KMS-11 (cell line): ENCODE data around the gene ANOS1.

Source experiments
- H2AFZ ChIP-seq: fragments of 200-600 bp; sonication (generic); 2 replicates; pipeline ENCODE4 v1.6.1; 2016; ENCODE audit warnings: antibody characterized with exemption, mixed run types, low read depth
- H3K27ac ChIP-seq: fragments of 200-600 bp; sonication (generic); 2 replicates; pipeline ENCODE4 v1.6.1; 2016; ENCODE audit warnings: mild to moderate bottlenecking, mixed run types
- H3K27me3 ChIP-seq: fragments of 200-600 bp; sonication (generic); 2 replicates; pipeline ENCODE4 v1.6.1; 2017; ENCODE audit warnings: mild to moderate bottlenecking, low read depth, mixed run types, moderate library complexity; ENCODE audit not compliant: insufficient read depth
- H3K36me3 ChIP-seq: fragments of 200-600 bp; sonication (generic); 2 replicates; pipeline ENCODE4 v1.6.1; 2017; ENCODE audit warnings: mild to moderate bottlenecking, mixed run types; ENCODE audit not compliant: insufficient read depth
- H3K4me1 ChIP-seq: fragments of 200-600 bp; sonication (generic); 2 replicates; pipeline ENCODE4 v1.6.1; 2016; ENCODE audit warnings: mild to moderate bottlenecking, low read depth, mixed run types; ENCODE audit not compliant: poor library complexity, severe bottlenecking
- H3K4me2 ChIP-seq: fragments of 200-600 bp; sonication (generic); 2 replicates; pipeline ENCODE4 v1.7.0; 2016; ENCODE audit warnings: mild to moderate bottlenecking, mixed run types
- H3K4me3 ChIP-seq: fragments of 200-600 bp; sonication (generic); IDR thresholded peaks from 2 replicates; pipeline ENCODE4 v1.6.1; 2017; ENCODE audit warnings: low read depth, low read length, mixed read lengths; ENCODE audit not compliant: insufficient read depth
- H3K79me2 ChIP-seq: fragments of 200-600 bp; sonication (generic); 2 replicates; pipeline ENCODE4 v1.6.1; 2016; ENCODE audit warnings: low read depth, mixed run types; ENCODE audit not compliant: insufficient read depth
- H3K9ac ChIP-seq: fragments of 200-600 bp; sonication (generic); 2 replicates; pipeline ENCODE4 v1.6.1; 2016; ENCODE audit warnings: mild to moderate bottlenecking, mixed run types
- H4K20me1 ChIP-seq: fragments of 200-600 bp; sonication (generic); 2 replicates; pipeline ENCODE4 v1.6.1; 2016; ENCODE audit warnings: mild to moderate bottlenecking, mixed run types; ENCODE audit not compliant: insufficient read depth
- TF ChIP-seq, protein P1 (sequence below): fragments of 200-600 bp; sonication (generic); conservative IDR thresholded peaks from 2 replicates; pipeline ENCODE4 v1.6.1; 2017; ENCODE audit warnings: low read depth, mild to moderate bottlenecking, antibody characterized with exemption, low read length, moderate library complexity, mixed read lengths

ANOS1 gene

DNA sequence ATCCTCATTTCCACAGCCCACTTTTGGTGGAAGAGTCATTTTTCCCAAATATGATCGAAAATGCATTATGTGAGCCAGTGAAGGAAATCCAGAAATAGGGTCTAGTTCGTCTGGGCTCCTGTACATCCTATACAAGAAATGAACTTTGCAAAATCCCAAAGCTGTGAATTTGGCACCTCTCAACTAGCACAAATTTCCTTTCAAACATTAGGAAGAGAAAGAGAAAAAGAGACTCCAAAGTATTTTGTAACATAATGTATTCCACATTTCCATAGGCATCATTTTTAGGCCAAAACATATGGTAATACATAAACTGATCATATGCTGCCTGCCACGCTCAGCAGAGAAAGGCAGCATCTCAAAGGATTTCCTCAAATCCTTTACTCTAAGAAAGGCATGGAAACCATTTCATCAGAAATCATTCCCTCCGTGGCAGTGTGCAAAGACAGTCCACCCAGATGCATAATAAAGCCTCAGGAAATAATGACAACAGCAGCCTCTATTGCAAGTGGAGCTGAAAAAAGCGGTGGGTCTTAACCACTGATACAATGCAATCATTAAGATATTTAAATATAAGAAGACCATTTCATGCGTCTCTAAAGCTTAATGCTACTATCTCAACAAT is 56.8 kb downstream of the ANOS1 start:
- no peaks in the 10 kb centered on the region for H3K27me3 ChIP-seq
- H3K79me2 ChIP-seq, result no peaks in the 10 kb centered on the region
- TF ChIP-seq, protein P1, sequence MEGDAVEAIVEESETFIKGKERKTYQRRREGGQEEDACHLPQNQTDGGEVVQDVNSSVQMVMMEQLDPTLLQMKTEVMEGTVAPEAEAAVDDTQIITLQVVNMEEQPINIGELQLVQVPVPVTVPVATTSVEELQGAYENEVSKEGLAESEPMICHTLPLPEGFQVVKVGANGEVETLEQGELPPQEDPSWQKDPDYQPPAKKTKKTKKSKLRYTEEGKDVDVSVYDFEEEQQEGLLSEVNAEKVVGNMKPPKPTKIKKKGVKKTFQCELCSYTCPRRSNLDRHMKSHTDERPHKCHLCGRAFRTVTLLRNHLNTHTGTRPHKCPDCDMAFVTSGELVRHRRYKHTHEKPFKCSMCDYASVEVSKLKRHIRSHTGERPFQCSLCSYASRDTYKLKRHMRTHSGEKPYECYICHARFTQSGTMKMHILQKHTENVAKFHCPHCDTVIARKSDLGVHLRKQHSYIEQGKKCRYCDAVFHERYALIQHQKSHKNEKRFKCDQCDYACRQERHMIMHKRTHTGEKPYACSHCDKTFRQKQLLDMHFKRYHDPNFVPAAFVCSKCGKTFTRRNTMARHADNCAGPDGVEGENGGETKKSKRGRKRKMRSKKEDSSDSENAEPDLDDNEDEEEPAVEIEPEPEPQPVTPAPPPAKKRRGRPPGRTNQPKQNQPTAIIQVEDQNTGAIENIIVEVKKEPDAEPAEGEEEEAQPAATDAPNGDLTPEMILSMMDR, result no peak
- H3K4me2 ChIP-seq, result no peak overlapping the region
- H4K20me1 ChIP-seq, result no peaks in the 10 kb centered on the region
- no peak overlapping the region for H2AFZ ChIP-seq
- H3K27ac ChIP-seq, result no peak overlapping the region
- no peak overlapping the region for H3K4me3 ChIP-seq
- no peaks in the 10 kb centered on the region for H3K36me3 ChIP-seq
- H3K9ac ChIP-seq, result no peak overlapping the region
- peaks cover 22% of the 10 kb centered on the region for H3K4me1 ChIP-seq

DNA sequence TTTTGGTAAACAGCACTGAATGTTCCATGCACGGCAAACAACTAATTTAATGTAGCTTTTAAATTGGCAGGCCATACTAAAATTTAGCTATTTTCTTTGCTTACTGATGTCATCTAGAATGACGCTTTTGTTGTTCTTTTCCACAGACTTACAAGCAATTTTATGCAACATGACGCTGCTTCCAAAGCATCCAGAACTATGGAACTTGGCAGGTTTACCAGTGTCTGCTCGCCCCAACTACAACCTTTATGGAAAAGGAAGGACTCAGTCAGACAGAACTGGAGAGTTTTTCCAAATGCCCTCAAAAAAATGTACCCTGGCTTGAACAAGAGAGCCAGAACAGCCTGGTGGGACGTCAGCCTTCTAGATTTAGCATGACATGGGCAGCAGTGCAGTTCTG is 58.7 kb downstream of the ANOS1 start:
- Histone ChIP-seq H3K4me3 (no peak overlapping the region), H3K4me1 (peaks cover 3% of the 10 kb centered on the region), H3K27me3 (no peaks in the 10 kb centered on the region), H2AFZ (no peak overlapping the region), H3K27ac (no peak overlapping the region), H3K4me2 (no peak overlapping the region), H3K9ac (no peak overlapping the region), H3K79me2 (no peaks in the 10 kb centered on the region), H4K20me1 (no peaks in the 10 kb centered on the region), H3K36me3 (no peaks in the 10 kb centered on the region)
- TF ChIP-seq, protein P1, result no peak

DNA sequence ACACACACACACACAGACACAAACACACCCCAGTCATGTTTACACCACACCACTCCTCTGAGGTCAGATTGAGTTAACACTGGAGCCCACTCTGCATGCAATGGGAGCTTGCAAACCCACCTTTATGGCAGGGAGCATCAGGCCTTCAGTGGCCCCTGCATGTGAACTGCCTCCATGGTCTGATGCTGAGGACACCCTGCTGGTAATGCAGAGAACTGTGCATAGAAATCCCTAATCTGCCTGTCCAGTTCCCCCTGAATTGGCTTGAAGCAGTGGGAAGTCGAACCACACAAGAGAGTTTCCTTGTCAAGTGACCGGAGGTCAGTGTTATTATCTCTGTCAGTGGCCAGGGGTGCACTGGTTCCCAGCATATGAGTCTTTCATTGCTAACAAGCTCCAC is 59.8 kb downstream of the ANOS1 start:
- H3K4me1 ChIP-seq, result no peaks in the 10 kb centered on the region
- H3K4me3 ChIP-seq, result no peak overlapping the region
- TF ChIP-seq, protein P1, result no peak
- no peak overlapping the region for H2AFZ ChIP-seq
- H4K20me1 ChIP-seq, result no peaks in the 10 kb centered on the region
- H3K9ac ChIP-seq, result no peak overlapping the region
- H3K79me2 ChIP-seq, result no peaks in the 10 kb centered on the region
- no peak overlapping the region for H3K4me2 ChIP-seq
- H3K27me3 ChIP-seq, result no peaks in the 10 kb centered on the region
- no peaks in the 10 kb centered on the region for H3K36me3 ChIP-seq
- no peak overlapping the region for H3K27ac ChIP-seq

DNA sequence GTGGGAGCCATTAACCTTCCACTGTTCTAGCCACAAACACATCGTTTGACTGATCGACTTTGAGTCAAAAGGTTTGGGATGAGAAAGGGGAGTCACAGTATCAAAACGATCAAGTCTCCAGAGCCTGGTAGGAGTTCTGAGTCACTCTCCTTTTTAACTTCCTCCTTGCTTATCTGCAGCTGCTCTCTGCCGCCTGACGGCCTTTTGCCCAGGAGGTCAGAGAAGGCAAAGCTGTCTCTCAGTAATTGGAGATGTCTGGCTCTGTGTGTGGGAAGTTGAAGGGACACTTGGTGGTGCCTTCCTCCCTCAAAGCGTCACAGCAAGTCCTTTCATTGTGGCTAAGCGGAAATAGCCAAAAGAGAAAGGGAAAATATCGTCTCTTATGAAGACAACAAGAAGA is 63.1 kb downstream of the ANOS1 start:
- H3K79me2 ChIP-seq, result no peaks in the 10 kb centered on the region
- H4K20me1 ChIP-seq, result no peaks in the 10 kb centered on the region
- H3K4me1 ChIP-seq, result peaks cover 3% of the 10 kb centered on the region
- H3K9ac ChIP-seq, result no peak overlapping the region
- TF ChIP-seq, protein P1, result no peak
- no peaks in the 10 kb centered on the region for H3K36me3 ChIP-seq
- H3K27me3 ChIP-seq, result no peaks in the 10 kb centered on the region
- H2AFZ ChIP-seq, result no peak overlapping the region
- H3K4me2 ChIP-seq, result no peak overlapping the region
- no peak overlapping the region for H3K4me3 ChIP-seq
- H3K27ac ChIP-seq, result no peak overlapping the region
